Panc1 (cell line): ENCODE data around the gene TMEM218. TPM values are rescaled to one million over a fixed set of nuclear protein-coding genes. Genes with fewer than 3 reads are reported as not detected.

ENCODE experiments used
- ATAC-seq: fragments of 200-7000 bp; cut with Tn5 transposase; 2 replicates; pipeline ENCODE4 v1.9.1; 2020; ENCODE audit warnings: mild to moderate bottlenecking, moderate library complexity
- BruUV-seq: library from RNA; stranded (reverse); fragments of 400-500 nt; replicated peaks from 2 replicates; lab custom pipeline; 2021; lab: Mats Ljungman, UMichigan
- CTCF ChIA-PET: fragments of 300-600 bp; sonication (Branson Sonifier 250); formaldehyde crosslinking; loops from one replicate; lab custom pipeline; 2022; ENCODE audit warnings: antibody characterized with exemption; lab: Charles Lee
- POLR2A ChIA-PET: fragments of 300-600 bp; sonication (Branson Sonifier 250); formaldehyde crosslinking; loops from one replicate; lab custom pipeline; 2022; ENCODE audit warnings: antibody characterized with exemption; lab: Charles Lee
- DNase-seq: peaks from one replicate; pipeline ENCODE4 v3.0.0-alpha.2; 2010; ENCODE audit warnings: low read depth, low spot score
- H3K27ac ChIP-seq: 2 replicates; pipeline ENCODE4 v1.5.1; 2011; ENCODE audit warnings: mild to moderate bottlenecking, low read length, inconsistent platforms
- H3K27me3 ChIP-seq: fragments of 200-500 bp; sonication (Bioruptor generic); 2 replicates; pipeline ENCODE4 v1.6.0; 2014; ENCODE audit warnings: low read length, inconsistent platforms; ENCODE audit not compliant: control insufficient read depth, insufficient read depth
- H3K36me3 ChIP-seq: fragments of 200-500 bp; sonication (Bioruptor generic); 2 replicates; pipeline ENCODE4 v1.5.1; 2014; ENCODE audit warnings: inconsistent platforms, mild to moderate bottlenecking, low read length, moderate library complexity; ENCODE audit not compliant: control insufficient read depth, insufficient read depth
- H3K4me1 ChIP-seq: 2 replicates; pipeline ENCODE4 v1.5.1; 2011; ENCODE audit warnings: inconsistent platforms, mild to moderate bottlenecking, low read length, moderate library complexity; ENCODE audit not compliant: control insufficient read depth, insufficient read depth
- H3K4me3 ChIP-seq, 2 experiments: 2 replicates each; pipeline ENCODE4 v1.5.1; 2011 to 2012; ENCODE audit warnings: low read depth in 2 of 2, low read length in 2 of 2, mild to moderate bottlenecking in 2 of 2, inconsistent platforms in 1 of 2, moderate library complexity in 1 of 2
- H3K9me3 ChIP-seq: fragments of 200-500 bp; sonication (Bioruptor generic); 2 replicates; pipeline ENCODE4 v1.5.1; 2014; ENCODE audit warnings: low read depth, mild to moderate bottlenecking, inconsistent platforms, low read length, moderate library complexity; ENCODE audit not compliant: control insufficient read depth, insufficient read depth
- CTCF ChIP-seq: fragments of 450-650 bp; IDR thresholded peaks from 2 replicates; pipeline ENCODE4 v1.5.1; 2017; ENCODE audit warnings: mild to moderate bottlenecking
- POLR2AphosphoS5 ChIP-seq: IDR thresholded peaks from 2 replicates; pipeline ENCODE4 v1.6.1; 2012; ENCODE audit warnings: mild to moderate bottlenecking, low read depth, low read length, moderate library complexity
- REST ChIP-seq, 2 experiments: IDR thresholded peaks; 2 replicates each; pipeline ENCODE4 v1.6.1; 2011 to 2012; ENCODE audit warnings: low read depth in 2 of 2, control low read depth in 1 of 2, low read length in 1 of 2, mild to moderate bottlenecking in 1 of 2, moderate library complexity in 1 of 2; ENCODE audit not compliant: insufficient read depth in 1 of 2
- SIN3A ChIP-seq: IDR thresholded peaks from 2 replicates; pipeline ENCODE4 v1.6.1; 2012; ENCODE audit warnings: low read depth, mild to moderate bottlenecking, low read length, moderate library complexity, borderline replicate concordance; ENCODE audit not compliant: insufficient read depth
- TCF7L2 ChIP-seq: IDR thresholded peaks from 2 replicates; pipeline ENCODE4 v1.6.1; 2011; ENCODE audit warnings: mild to moderate bottlenecking, low read depth, low read length, inconsistent platforms
- in situ Hi-C: cut with HindIII; loops from 2 replicates; pipeline ENCODE4 v1.10.0; 2016; ENCODE audit warnings: low sequenced_read_pairs, low pct_unique_long_range_greater_than_20kb
- intact Hi-C: fragments of 100-400 bp; cut with micrococcal nuclease; formaldehyde crosslinking; loops from one replicate; pipeline ENCODE4 v1.10.0; 2022; ENCODE audit not compliant: unreplicated experiment
- total RNA-seq: library from RNA; stranded (reverse); gene quantifications from one replicate; pipeline ENCODE4 v1.2.1, GENCODE V29; 2021; ENCODE audit not compliant: unreplicated experiment

Gene TMEM218
- total RNA-seq, 1 experiment from 2014 or later = 26.8 TPM

GRCh38 chr11:125157118-125157733, 45.8 kb upstream of the TMEM218 start:
- H3K36me3 ChIP-seq = no peaks in the 10 kb centered on the region
- POLR2A ChIA-PET = interaction anchor here (0.6 kb wide), 1 partner anchor 57 kb away, joined by 3 read pairs; no protein-coding TSS in a partner anchor
- no peak for ATAC-seq
- TF ChIP-seq SIN3A (no peak), TCF7L2 (no peak), CTCF (no peak), POLR2AphosphoS5 (no peak), REST (IDR thresholded peaks at IDR 0.05; ENCODE audit: insufficient read depth in 1 of 2, low read depth in 2 of 2, low read length in 1 of 2) (no peak)
- no peak overlapping the region for H3K27ac ChIP-seq
- DNase-seq = no peak
- intact Hi-C loops (no loop called here), in situ Hi-C loops (no loop called here)
- no peaks in the 10 kb centered on the region for H3K9me3 ChIP-seq
- H3K4me1 ChIP-seq = no peaks in the 10 kb centered on the region
- BruUV-seq = no TSS peak
- peaks cover 14% of the 10 kb centered on the region for H3K27me3 ChIP-seq
- CTCF ChIA-PET = no interaction called here
- no peak overlapping the region for H3K4me3 ChIP-seq

- BruUV-seq = no TSS peak
- no peak for ATAC-seq
- Histone ChIP-seq H3K4me3 (no peak overlapping the region), H3K27me3 (peaks cover 14% of the 10 kb centered on the region), H3K36me3 (no peaks in the 10 kb centered on the region), H3K27ac (no peak overlapping the region), H3K4me1 (no peaks in the 10 kb centered on the region), H3K9me3 (no peaks in the 10 kb centered on the region)
- POLR2A ChIA-PET = interaction anchor here (0.6 kb wide), 1 partner anchor 58 kb away, joined by 3 read pairs; no protein-coding TSS in a partner anchor
- in situ Hi-C loops (no loop called here), intact Hi-C loops (no loop called here)
- CTCF ChIA-PET = no interaction called here
- no peak for TF ChIP-seq REST (IDR thresholded peaks at IDR 0.05; ENCODE audit: insufficient read depth in 1 of 2, low read depth in 2 of 2, low read length in 1 of 2)
- TF ChIP-seq POLR2AphosphoS5 = no peak
- TF ChIP-seq SIN3A = no peak
- TF ChIP-seq CTCF = no peak
- TF ChIP-seq TCF7L2 = no peak
- DNase-seq = no peak
These were observed 45.1 kb upstream of the TMEM218 start for GRCh38 chr11:125156346-125157117.
